SKM-1 treated with dmso at 0.1 percent for 144 hours (cell line): ENCODE measurements around the gene PAH.

Experiments used
- DNase-seq: peaks from one replicate; lab custom pipeline; 2025; ENCODE audit not compliant: unreplicated experiment; lab: John Stamatoyannopoulos, UW

PAH gene

GRCh38 chr12:102917026-102917787 is at the start of gene PAH:
PAH (minus strand) TSS chr12:102917244; CDS start chr12:102917130, 114 bp downstream.
- DNase-seq: no peak

GRCh38 chr12:102966200-102966863 is 49.3 kb upstream of the PAH start:
- no peak for DNase-seq

- no peak for DNase-seq
Observed at GRCh38 chr12:102965281-102966155, 48.5 kb upstream of the PAH start.

GRCh38 chr12:102964872-102965271 is 47.8 kb upstream of the PAH start:
- DNase-seq: no peak

- DNase-seq: no peak
Observed at GRCh38 chr12:102963796-102964195, 46.8 kb upstream of the PAH start.

GRCh38 chr12:102962986-102963385 is 45.9 kb upstream of the PAH start:
- no peak for DNase-seq

GRCh38 chr12:102962532-102962931 is 45.5 kb upstream of the PAH start:
- no peak for DNase-seq

- no peak for DNase-seq
Observed at GRCh38 chr12:102961466-102961855, 44.4 kb upstream of the PAH start.

- no peak for DNase-seq
Observed at GRCh38 chr12:102960766-102961465, 43.9 kb upstream of the PAH start.

- DNase-seq: no peak
Observed at GRCh38 chr12:102959391-102959790, 42.3 kb upstream of the PAH start.

- DNase-seq: no peak
Observed at GRCh38 chr12:102958830-102959176, 41.8 kb upstream of the PAH start.

- DNase-seq: no peak
Observed at GRCh38 chr12:102958073-102958829, 41.2 kb upstream of the PAH start.

- no peak for DNase-seq
Observed at GRCh38 chr12:102957339-102958050, 40.5 kb upstream of the PAH start, which contains the start of gene ASCL1. ASCL1 (plus strand) TSS chr12:102957674; CDS start chr12:102958245, 571 bp downstream.

- no peak for DNase-seq
Observed at GRCh38 chr12:102956738-102957327, 39.8 kb upstream of the PAH start.

- no peak for DNase-seq
Observed at GRCh38 chr12:102955926-102956737, 39.1 kb upstream of the PAH start.

- DNase-seq: no peak
Observed at GRCh38 chr12:102954134-102954533, 37.1 kb upstream of the PAH start.

GRCh38 chr12:102953221-102953620 is 36.2 kb upstream of the PAH start:
- no peak for DNase-seq

- DNase-seq: no peak
Observed at GRCh38 chr12:102951841-102952240, 34.8 kb upstream of the PAH start.
